Activated naive CD4-positive, alpha-beta T cell (primary cell): Measurements from ENCODE around the gene SMIM23.
"Not testable (repeated sequence)": the region's sequence is repeated elsewhere in the genome, so short reads cannot be mapped to it uniquely, and the experiment has no call there.

ENCODE experiments used
- DNase-seq, 4 experiments: peaks; one replicate each; lab custom pipeline; 2025; lab: John Stamatoyannopoulos, UW

SMIM23 gene

GRCh38 chr5:171773106-171773505 lies 12.5 kb upstream of the SMIM23 start:
- DNase-seq = no peak

- no peak for DNase-seq
Observed at GRCh38 chr5:171774418-171774817, 11.2 kb upstream of the SMIM23 start.

- no peak for DNase-seq
Observed at GRCh38 chr5:171776213-171776612, 9.4 kb upstream of the SMIM23 start.

GRCh38 chr5:171776770-171777759 lies 8.6 kb upstream of the SMIM23 start:
- no peak for DNase-seq

GRCh38 chr5:171781744-171782143 lies 3.9 kb upstream of the SMIM23 start:
- not testable (repeated sequence) for DNase-seq

GRCh38 chr5:171782332-171782966 lies 3.2 kb upstream of the SMIM23 start:
- no peak for DNase-seq

GRCh38 chr5:171783051-171783450 lies 2.6 kb upstream of the SMIM23 start:
- DNase-seq = no peak

- DNase-seq = no peak
Observed at GRCh38 chr5:171789353-171789752, 3.7 kb downstream of the SMIM23 start.

- DNase-seq = no peak
Observed at GRCh38 chr5:171790408-171790807, 4.8 kb downstream of the SMIM23 start.

- no peak for DNase-seq
Observed at GRCh38 chr5:171794470-171794960, 8.9 kb downstream of the SMIM23 start.

GRCh38 chr5:171795381-171795780 lies 9.8 kb downstream of the SMIM23 start:
- DNase-seq = no peak

GRCh38 chr5:171796436-171796835 lies 10.8 kb downstream of the SMIM23 start:
- no peak for DNase-seq

DNA sequence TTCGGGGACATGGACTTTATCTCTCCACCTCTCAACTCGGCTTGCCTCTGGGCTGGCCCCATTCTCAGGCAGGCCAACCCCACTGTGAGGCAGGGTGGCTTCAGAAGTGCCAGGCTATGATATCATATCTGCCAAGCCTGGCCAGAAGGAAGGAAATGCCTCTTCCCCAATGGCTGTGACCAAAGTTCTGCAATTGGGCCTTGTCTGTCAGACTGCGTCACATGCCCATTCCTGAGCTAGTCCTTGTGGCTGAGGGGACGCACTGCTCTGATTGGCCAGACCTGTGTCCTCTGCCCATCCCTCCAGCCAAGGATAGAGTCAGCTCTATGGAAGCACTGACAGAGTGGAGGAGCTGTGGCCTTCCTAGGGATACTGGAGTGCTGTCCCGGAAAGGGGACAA lies 11.9 kb downstream of the SMIM23 start:
- no peak for DNase-seq

DNA sequence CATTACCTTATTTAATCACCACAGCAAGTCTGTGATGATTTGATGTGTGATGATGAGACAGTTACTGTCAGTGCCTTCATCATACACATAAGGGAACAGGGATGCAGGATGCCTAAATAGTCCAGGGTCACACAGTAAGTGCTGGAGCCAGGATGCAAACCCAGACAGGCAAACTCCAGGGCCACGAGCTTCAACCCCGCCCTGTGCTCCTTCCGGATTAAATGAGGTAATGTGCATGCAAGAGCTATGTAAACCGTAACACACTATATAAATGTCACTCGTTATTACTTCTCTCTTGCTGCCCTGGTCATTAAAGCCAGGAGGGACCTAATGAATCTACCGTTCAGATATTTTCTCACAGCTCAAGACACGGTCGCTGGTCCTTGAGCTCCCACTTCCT lies 12.8 kb downstream of the SMIM23 start:
- no peak for DNase-seq

GRCh38 chr5:171801839-171802238 lies 16.2 kb downstream of the SMIM23 start:
- no peak for DNase-seq

GRCh38 chr5:171805746-171806145 lies 20.1 kb downstream of the SMIM23 start:
- DNase-seq = no peak

DNA sequence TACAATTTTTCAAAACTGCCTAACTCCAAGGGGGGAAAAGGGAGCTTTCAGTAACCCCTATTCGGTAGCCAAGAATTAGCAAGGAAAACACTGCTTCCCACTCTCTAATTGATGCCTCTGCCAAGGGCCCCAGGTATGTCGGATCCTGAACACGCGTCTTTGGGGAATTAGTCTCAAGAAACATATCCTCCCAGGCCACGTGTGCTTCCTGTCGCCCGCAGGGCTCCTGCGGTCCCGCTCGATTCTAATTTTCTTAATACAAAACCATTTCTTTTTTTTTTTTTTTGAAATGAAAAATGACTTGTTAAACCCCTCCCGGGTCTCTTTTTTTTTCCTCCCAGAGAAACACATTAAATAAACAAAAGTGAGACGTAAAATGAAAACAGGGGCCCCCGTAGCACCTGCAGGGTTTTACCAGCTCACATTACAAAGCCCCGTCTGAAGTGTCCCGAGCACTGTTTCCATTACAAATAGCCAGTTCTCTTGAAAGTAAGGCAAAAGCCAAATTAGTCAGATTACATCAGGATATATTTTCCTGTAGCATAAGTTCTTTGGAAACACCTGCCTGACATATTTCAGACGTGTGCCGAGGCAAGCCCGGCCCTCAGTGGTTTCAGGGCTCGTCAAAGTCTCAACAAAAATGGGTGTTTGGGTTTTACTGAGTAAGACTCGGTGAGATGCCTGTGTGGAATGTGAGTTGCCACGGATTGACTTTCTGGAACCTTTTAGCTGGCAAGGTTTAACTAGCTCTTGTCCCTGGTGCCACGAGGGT lies 21.5 kb downstream of the SMIM23 start:
- no peak for DNase-seq

DNA sequence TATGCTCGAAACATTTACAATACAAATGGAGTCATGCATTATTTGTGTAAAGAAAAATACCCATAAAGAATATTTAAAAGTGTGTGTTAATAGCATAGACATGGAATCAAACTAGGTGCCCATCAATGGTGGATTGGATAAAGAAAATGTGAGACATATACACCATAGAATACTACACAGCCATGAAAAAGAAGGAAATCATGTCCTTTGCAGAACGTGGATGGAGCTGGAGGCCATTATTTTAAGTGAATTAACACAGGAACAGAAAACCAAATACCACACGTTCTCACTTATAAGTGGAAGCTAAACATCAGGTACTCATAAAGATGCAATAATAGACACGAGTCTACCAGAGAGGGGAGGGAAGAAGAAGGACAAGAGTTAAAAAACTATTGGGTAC lies 22.8 kb downstream of the SMIM23 start:
- no peak for DNase-seq

DNA sequence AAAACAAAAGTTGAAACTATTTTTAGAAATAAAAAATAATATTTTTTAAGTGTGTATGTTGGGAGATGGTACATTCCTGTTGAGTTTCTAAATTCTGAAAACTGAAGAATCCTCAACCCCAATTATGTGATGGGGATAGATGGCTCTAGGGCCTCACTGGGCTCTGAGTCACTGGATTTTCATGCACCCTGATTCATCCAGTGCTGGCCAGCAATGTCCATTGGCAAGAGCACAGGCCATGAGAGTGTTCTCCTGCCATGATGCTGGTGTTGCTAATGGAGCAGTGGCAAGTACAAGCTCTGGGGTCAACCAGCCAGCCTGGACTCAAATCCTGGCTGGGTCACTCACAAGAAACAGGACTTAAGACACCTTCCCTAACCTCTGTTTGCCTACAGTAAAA lies 23.3 kb downstream of the SMIM23 start:
- no peak for DNase-seq

- no peak for DNase-seq
Observed at GRCh38 chr5:171810227-171810626, 24.6 kb downstream of the SMIM23 start.

GRCh38 chr5:171813270-171813669 lies 27.7 kb downstream of the SMIM23 start:
- no peak for DNase-seq

DNA sequence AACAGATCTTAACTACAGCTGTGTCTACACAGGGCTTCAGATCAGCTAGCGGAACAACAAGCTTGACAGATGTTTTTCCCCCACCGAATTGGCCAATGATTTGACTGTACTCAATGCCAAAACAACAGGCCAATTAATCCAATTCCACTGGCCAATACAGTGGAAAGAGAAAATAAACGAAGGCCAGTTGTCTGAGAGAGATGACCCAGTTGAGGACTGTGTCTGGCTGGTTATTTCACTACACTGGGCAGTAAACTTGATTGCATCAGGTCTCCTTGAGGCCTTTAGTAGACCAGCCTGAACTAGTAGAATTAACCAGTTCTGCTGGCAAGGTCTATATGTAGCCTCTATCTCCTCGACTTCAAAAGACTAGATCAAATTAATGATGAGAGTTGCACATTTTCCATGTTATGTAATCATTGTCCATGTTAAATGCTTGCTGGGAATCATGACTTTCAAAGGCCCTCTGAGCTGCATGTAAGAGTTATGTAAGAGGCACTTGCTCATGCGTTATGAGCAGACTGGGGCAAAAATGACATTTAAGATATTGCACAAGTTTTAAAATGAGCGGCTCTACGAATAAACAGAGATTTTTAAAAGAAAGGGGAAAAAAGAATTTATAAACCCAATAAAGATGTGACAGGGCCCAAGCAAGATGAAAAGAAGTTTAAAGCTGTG lies 28.3 kb downstream of the SMIM23 start:
- no peak for DNase-seq
